WTC11 (cell line): ENCODE measurements around the gene GPRC5B. TPM values are rescaled to one million over a fixed set of nuclear protein-coding genes. Genes with fewer than 3 reads are reported as not detected.

Experiments used
- ATAC-seq: fragments of 200-7000 bp; cut with Tn5 transposase; 2 replicates; pipeline ENCODE4 v1.10.0; 2021; ENCODE audit warnings: mild to moderate bottlenecking, moderate library complexity
- CTCF ChIA-PET: fragments of 300-600 bp; sonication (Branson Sonifier 250); formaldehyde crosslinking; loops from one replicate; lab custom pipeline; 2021; ENCODE audit warnings: antibody characterized with exemption; lab: Charles Lee
- POLR2A ChIA-PET: fragments of 350-600 bp; sonication (Branson Sonifier 250); formaldehyde crosslinking; loops from one replicate; lab custom pipeline; 2021; ENCODE audit warnings: antibody characterized with exemption; lab: Charles Lee
- DNase-seq: peaks from one replicate; pipeline ENCODE4 v3.0.0; 2021; ENCODE audit warnings: low spot score
- H3K27ac Mint-ChIP-seq: 2 replicates; pipeline ENCODE4 v1.8.0; 2021; ENCODE audit warnings: mixed read lengths
- H3K27me3 Mint-ChIP-seq: 2 replicates; pipeline ENCODE4 v1.8.0; 2021; ENCODE audit warnings: low read depth, mild to moderate bottlenecking, moderate library complexity, mixed read lengths
- H3K36me3 Mint-ChIP-seq: 2 replicates; pipeline ENCODE4 v1.8.0; 2021; ENCODE audit warnings: mixed read lengths
- H3K4me1 Mint-ChIP-seq: 2 replicates; pipeline ENCODE4 v1.8.0; 2022; ENCODE audit warnings: mixed read lengths
- H3K4me3 Mint-ChIP-seq: 2 replicates; pipeline ENCODE4 v1.8.0; 2021; ENCODE audit warnings: mild to moderate bottlenecking, moderate library complexity, mixed read lengths
- H3K9me3 Mint-ChIP-seq: 2 replicates; pipeline ENCODE4 v1.8.0; 2021; ENCODE audit warnings: mixed read lengths
- HMGA2 ChIP-seq: fragments of 250-450 bp; sonication (Bioruptor Pico); IDR thresholded peaks from 2 replicates; pipeline ENCODE4 v1.4.0; 2021; ENCODE audit warnings: mild to moderate bottlenecking, moderate library complexity
- TEAD4 ChIP-seq: sonication (generic); formaldehyde crosslinking; IDR thresholded peaks from 2 replicates; pipeline ENCODE4 v1.8.0; 2022; ENCODE audit warnings: mild to moderate bottlenecking, missing genetic modification reagents
- ZNF396 ChIP-seq: fragments of 250-450 bp; sonication (Bioruptor Pico); IDR thresholded peaks from 2 replicates; pipeline ENCODE4 v1.8.0; 2021; ENCODE audit warnings: mild to moderate bottlenecking, moderate library complexity, borderline replicate concordance
- total RNA-seq: library from RNA; stranded (reverse); gene quantifications from 3 replicates; pipeline ENCODE4 v1.2.3, GENCODE V29; 2021
- TF ChIP-seq, protein P1 (sequence below): sonication (generic); formaldehyde crosslinking; IDR thresholded peaks from 2 replicates; pipeline ENCODE4 v1.8.1; 2023; ENCODE audit warnings: mild to moderate bottlenecking, missing genetic modification reagents, borderline replicate concordance
- TF ChIP-seq, protein P2 (sequence below): sonication (generic); formaldehyde crosslinking; IDR thresholded peaks from 2 replicates; pipeline ENCODE4 v1.8.0; 2022; ENCODE audit warnings: mild to moderate bottlenecking, missing genetic modification reagents
- TF ChIP-seq, protein P3 (sequence below): sonication (generic); formaldehyde crosslinking; IDR thresholded peaks from 2 replicates; pipeline ENCODE4 v1.8.1; 2022; ENCODE audit warnings: mild to moderate bottlenecking, moderate library complexity, missing genetic modification reagents
- TF ChIP-seq, protein P4 (sequence below): sonication (generic); formaldehyde crosslinking; IDR thresholded peaks from 2 replicates; pipeline ENCODE4 v1.8.1; 2023; ENCODE audit warnings: mild to moderate bottlenecking, missing genetic modification reagents
- TF ChIP-seq, protein P5 (sequence below): fragments of 250-450 bp; sonication (Bioruptor Pico); IDR thresholded peaks from 2 replicates; pipeline ENCODE4 v1.9.0; 2021; ENCODE audit warnings: mild to moderate bottlenecking, borderline replicate concordance

Gene GPRC5B
- total RNA-seq, 1 experiment from 2014 or later = 104 TPM

DNA sequence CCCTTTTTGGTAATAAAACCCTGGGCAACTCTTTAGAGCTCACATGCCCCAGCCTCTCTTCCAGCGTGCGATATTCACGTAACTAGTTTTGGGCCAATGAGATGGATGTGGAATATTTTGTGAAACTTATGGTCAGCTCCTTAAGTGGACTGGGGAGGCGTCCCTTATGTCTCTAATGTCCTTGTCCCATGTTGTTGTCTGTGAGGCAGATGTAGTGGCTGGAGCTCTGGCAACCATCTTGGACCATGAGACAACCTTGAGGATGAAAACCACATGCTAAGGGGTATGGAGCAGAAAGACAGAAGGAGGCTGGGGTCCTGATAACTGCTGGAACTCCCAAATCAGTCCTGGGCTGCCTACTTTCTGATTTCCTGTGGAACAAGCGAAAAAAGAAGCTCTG is 31.4 kb upstream of the GPRC5B start:
- H3K4me3 Mint-ChIP-seq = no peak overlapping the region
- H3K4me1 Mint-ChIP-seq = peaks cover 11% of the 10 kb centered on the region
- TF ChIP-seq, protein P1, sequence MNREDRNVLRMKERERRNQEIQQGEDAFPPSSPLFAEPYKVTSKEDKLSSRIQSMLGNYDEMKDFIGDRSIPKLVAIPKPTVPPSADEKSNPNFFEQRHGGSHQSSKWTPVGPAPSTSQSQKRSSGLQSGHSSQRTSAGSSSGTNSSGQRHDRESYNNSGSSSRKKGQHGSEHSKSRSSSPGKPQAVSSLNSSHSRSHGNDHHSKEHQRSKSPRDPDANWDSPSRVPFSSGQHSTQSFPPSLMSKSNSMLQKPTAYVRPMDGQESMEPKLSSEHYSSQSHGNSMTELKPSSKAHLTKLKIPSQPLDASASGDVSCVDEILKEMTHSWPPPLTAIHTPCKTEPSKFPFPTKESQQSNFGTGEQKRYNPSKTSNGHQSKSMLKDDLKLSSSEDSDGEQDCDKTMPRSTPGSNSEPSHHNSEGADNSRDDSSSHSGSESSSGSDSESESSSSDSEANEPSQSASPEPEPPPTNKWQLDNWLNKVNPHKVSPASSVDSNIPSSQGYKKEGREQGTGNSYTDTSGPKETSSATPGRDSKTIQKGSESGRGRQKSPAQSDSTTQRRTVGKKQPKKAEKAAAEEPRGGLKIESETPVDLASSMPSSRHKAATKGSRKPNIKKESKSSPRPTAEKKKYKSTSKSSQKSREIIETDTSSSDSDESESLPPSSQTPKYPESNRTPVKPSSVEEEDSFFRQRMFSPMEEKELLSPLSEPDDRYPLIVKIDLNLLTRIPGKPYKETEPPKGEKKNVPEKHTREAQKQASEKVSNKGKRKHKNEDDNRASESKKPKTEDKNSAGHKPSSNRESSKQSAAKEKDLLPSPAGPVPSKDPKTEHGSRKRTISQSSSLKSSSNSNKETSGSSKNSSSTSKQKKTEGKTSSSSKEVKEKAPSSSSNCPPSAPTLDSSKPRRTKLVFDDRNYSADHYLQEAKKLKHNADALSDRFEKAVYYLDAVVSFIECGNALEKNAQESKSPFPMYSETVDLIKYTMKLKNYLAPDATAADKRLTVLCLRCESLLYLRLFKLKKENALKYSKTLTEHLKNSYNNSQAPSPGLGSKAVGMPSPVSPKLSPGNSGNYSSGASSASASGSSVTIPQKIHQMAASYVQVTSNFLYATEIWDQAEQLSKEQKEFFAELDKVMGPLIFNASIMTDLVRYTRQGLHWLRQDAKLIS (CRISPR knock-in tag) = no peak
- no peak for TF ChIP-seq TEAD4 (CRISPR knock-in tag)
- TF ChIP-seq, protein P2, sequence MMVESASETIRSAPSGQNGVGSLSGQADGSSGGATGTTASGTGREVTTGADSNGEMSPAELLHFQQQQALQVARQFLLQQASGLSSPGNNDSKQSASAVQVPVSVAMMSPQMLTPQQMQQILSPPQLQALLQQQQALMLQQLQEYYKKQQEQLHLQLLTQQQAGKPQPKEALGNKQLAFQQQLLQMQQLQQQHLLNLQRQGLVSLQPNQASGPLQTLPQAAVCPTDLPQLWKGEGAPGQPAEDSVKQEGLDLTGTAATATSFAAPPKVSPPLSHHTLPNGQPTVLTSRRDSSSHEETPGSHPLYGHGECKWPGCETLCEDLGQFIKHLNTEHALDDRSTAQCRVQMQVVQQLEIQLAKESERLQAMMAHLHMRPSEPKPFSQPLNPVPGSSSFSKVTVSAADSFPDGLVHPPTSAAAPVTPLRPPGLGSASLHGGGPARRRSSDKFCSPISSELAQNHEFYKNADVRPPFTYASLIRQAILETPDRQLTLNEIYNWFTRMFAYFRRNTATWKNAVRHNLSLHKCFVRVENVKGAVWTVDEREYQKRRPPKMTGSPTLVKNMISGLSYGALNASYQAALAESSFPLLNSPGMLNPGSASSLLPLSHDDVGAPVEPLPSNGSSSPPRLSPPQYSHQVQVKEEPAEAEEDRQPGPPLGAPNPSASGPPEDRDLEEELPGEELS (CRISPR knock-in tag) = no peak
- TF ChIP-seq, protein P3, sequence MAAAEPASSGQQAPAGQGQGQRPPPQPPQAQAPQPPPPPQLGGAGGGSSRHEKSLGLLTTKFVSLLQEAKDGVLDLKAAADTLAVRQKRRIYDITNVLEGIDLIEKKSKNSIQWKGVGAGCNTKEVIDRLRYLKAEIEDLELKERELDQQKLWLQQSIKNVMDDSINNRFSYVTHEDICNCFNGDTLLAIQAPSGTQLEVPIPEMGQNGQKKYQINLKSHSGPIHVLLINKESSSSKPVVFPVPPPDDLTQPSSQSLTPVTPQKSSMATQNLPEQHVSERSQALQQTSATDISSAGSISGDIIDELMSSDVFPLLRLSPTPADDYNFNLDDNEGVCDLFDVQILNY = no peak
- TF ChIP-seq, all 79 proteins: peak for 0
- POLR2A ChIA-PET = no interaction called here
- H3K27me3 Mint-ChIP-seq = no peaks in the 10 kb centered on the region
- ATAC-seq (no peak), DNase-seq (no peak)
- no peak overlapping the region for H3K27ac Mint-ChIP-seq
- H3K36me3 Mint-ChIP-seq = no peaks in the 10 kb centered on the region
- H3K9me3 Mint-ChIP-seq = peaks cover 6% of the 10 kb centered on the region
- CTCF ChIA-PET = interaction anchor here (0.6 to 2.9 kb wide), 2 partner anchors 9 to 855 kb away, joined by 4 to 22 read pairs; no protein-coding TSS in a partner anchor

DNA sequence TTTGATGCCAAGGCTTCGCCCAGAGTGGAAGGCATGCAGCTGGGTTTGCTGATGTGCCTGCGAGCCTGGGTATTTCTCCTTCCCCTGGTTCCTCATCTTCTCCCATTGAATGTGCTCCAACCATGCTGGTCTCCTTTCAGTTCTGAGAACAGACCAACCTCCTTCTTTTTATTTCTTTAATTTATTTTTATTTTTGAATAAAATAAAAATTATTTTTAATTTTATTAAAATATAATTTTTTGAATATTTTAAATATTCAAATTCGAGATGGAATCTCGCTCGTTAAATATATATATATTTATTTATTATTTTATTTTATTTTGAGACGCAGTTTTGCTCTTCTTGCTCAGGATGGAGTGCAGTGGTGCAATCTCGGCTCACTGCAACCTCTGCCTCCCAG is 30.2 kb upstream of the GPRC5B start:
- H3K27me3 Mint-ChIP-seq = no peaks in the 10 kb centered on the region
- peaks cover 11% of the 10 kb centered on the region for H3K4me1 Mint-ChIP-seq
- POLR2A ChIA-PET = interaction anchor here (0.5 kb wide), 1 partner anchor 391 kb away, joined by 6 read pairs; no protein-coding TSS in a partner anchor
- peak; percentile 98 for TF ChIP-seq HMGA2 (CRISPR knock-in tag)
- TF ChIP-seq, protein P4, sequence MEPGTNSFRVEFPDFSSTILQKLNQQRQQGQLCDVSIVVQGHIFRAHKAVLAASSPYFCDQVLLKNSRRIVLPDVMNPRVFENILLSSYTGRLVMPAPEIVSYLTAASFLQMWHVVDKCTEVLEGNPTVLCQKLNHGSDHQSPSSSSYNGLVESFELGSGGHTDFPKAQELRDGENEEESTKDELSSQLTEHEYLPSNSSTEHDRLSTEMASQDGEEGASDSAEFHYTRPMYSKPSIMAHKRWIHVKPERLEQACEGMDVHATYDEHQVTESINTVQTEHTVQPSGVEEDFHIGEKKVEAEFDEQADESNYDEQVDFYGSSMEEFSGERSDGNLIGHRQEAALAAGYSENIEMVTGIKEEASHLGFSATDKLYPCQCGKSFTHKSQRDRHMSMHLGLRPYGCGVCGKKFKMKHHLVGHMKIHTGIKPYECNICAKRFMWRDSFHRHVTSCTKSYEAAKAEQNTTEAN (CRISPR knock-in tag) = no peak
- TF ChIP-seq, all 79 proteins: peak for 1
- ATAC-seq (no peak), DNase-seq (no peak)
- Mint-ChIP-seq H3K27ac (no peak overlapping the region), H3K4me3 (no peak overlapping the region), H3K9me3 (peaks cover 9% of the 10 kb centered on the region), H3K36me3 (no peaks in the 10 kb centered on the region)
- CTCF ChIA-PET = interaction anchor here (0.6 to 1.0 kb wide), 3 partner anchors 84 to 471 kb away, joined by 3 read pairs; no protein-coding TSS in a partner anchor

DNA sequence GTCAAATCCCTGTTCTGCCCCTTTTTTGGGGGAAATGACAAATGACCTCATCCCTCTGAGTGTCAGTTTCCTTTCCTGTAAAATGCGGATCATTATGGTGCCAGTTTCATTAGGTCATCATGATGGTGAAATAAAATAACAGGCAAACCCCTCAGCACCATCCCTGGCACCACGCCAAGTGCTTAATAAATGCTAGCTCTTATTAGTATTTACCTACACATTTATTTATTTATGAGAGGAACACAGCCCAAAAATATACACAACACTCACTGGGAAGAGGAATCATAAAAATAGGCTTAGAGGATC is 28.6 kb upstream of the GPRC5B start:
- H3K4me1 Mint-ChIP-seq = peaks cover 12% of the 10 kb centered on the region
- peaks cover 9% of the 10 kb centered on the region for H3K9me3 Mint-ChIP-seq
- TF ChIP-seq ZNF396 (CRISPR knock-in tag) = no peak
- TF ChIP-seq, protein P5, sequence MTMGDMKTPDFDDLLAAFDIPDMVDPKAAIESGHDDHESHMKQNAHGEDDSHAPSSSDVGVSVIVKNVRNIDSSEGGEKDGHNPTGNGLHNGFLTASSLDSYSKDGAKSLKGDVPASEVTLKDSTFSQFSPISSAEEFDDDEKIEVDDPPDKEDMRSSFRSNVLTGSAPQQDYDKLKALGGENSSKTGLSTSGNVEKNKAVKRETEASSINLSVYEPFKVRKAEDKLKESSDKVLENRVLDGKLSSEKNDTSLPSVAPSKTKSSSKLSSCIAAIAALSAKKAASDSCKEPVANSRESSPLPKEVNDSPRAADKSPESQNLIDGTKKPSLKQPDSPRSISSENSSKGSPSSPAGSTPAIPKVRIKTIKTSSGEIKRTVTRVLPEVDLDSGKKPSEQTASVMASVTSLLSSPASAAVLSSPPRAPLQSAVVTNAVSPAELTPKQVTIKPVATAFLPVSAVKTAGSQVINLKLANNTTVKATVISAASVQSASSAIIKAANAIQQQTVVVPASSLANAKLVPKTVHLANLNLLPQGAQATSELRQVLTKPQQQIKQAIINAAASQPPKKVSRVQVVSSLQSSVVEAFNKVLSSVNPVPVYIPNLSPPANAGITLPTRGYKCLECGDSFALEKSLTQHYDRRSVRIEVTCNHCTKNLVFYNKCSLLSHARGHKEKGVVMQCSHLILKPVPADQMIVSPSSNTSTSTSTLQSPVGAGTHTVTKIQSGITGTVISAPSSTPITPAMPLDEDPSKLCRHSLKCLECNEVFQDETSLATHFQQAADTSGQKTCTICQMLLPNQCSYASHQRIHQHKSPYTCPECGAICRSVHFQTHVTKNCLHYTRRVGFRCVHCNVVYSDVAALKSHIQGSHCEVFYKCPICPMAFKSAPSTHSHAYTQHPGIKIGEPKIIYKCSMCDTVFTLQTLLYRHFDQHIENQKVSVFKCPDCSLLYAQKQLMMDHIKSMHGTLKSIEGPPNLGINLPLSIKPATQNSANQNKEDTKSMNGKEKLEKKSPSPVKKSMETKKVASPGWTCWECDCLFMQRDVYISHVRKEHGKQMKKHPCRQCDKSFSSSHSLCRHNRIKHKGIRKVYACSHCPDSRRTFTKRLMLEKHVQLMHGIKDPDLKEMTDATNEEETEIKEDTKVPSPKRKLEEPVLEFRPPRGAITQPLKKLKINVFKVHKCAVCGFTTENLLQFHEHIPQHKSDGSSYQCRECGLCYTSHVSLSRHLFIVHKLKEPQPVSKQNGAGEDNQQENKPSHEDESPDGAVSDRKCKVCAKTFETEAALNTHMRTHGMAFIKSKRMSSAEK (CRISPR knock-in tag) = no peak
- no peaks in the 10 kb centered on the region for H3K27me3 Mint-ChIP-seq
- no peak for DNase-seq
- POLR2A ChIA-PET = interaction anchor here (1.0 kb wide), 1 partner anchor 305 kb away, joined by 3 read pairs; no protein-coding TSS in a partner anchor
- no peak overlapping the region for H3K4me3 Mint-ChIP-seq
- H3K36me3 Mint-ChIP-seq = no peaks in the 10 kb centered on the region
- no peak overlapping the region for H3K27ac Mint-ChIP-seq
- CTCF ChIA-PET = interaction anchor here (0.6 to 2.4 kb wide), 7 partner anchors 13 to 472 kb away, joined by 3 to 11 read pairs (median 6); no protein-coding TSS in a partner anchor
- no peak for ATAC-seq
